A549 treated with AZD2906 at 1 μM for 4 hours (cell line): ENCODE measurements around the gene KDM6B. TPM values are rescaled to one million over a fixed set of nuclear protein-coding genes. Genes with fewer than 3 reads are reported as not detected.

Experiments used
- total RNA-seq: library from RNA; stranded (reverse); fragments of 200-300 nt; extraction: Qiagen RNA extraction; gene quantifications from 5 replicates; pipeline ENCODE4 v1.2.3, GENCODE V29; 2022

Gene KDM6B
- 11.9 to 15.7 TPM (median 13.1 TPM) in 5 replicates for total RNA-seq

GRCh38 chr17:7833795-7834541 is at the start of gene KDM6B:
Gene KDM6B, plus strand, starts transcription at chr17:7834217. Its CDS starts 11,338 bp downstream, at chr17:7845555.

GRCh38 chr17:7854851-7855659 is 21.0 kb downstream of the KDM6B start, which contains the start of gene TMEM88:
Gene TMEM88, plus strand, starts transcription at chr17:7855066. Its CDS starts 9 bp downstream, at chr17:7855075.

GRCh38 chr17:7856811-7857712 is 23.0 kb downstream of the KDM6B start, which contains the start of gene NAA38:
Gene NAA38, minus strand, starts transcription at chr17:7857559. Its CDS starts 96 bp downstream, at chr17:7857463.

GRCh38 chr17:7857713-7858521 is 23.9 kb downstream of the KDM6B start, which contains the start of gene CYB5D1:
Gene CYB5D1, plus strand, starts transcription at chr17:7858003. Its CDS starts 132 bp downstream, at chr17:7858135.

Other genes with a start within 250 kb of the KDM6B start
- gene SOX15, start 244.1 kb upstream of the KDM6B start, total RNA-seq: 0.16 to 0.52 TPM (median 0.31 TPM) in 5 replicates
- 47.5 to 56.4 TPM (median 54.2 TPM) in 5 replicates for gene FXR2, start 219.3 kb upstream of the KDM6B start, total RNA-seq
- 60.3 to 85.9 TPM (median 73.8 TPM) in 5 replicates for gene SAT2, start 206.4 kb upstream of the KDM6B start, total RNA-seq
- gene SHBG, start 204.1 kb upstream of the KDM6B start, total RNA-seq: 0.45 to 0.90 TPM (median 0.73 TPM) in 5 replicates
- 0.15 to 0.33 TPM (median 0.22 TPM) in 5 replicates for gene ATP1B2, start 183.3 kb upstream of the KDM6B start, total RNA-seq
- gene TP53, start 146.7 kb upstream of the KDM6B start, total RNA-seq: 42.0 to 45.0 TPM (median 44.1 TPM) in 5 replicates
- gene WRAP53, start 145.7 kb upstream of the KDM6B start, total RNA-seq: 31.4 to 42.9 TPM (median 39.7 TPM) in 5 replicates
- 1.2 to 1.6 TPM (median 1.3 TPM) in 5 replicates for gene EFNB3, start 129.0 kb upstream of the KDM6B start, total RNA-seq
- gene DNAH2, start 116.5 kb upstream of the KDM6B start, total RNA-seq: 0.02 to 0.05 TPM (median 0.03 TPM) in 5 replicates
- 0.20 to 0.89 TPM (median 0.71 TPM) in 5 replicates for gene TMEM88, start 20.8 kb downstream of the KDM6B start, total RNA-seq
- 161 to 242 TPM (median 226 TPM) in 5 replicates for gene NAA38, start 23.3 kb downstream of the KDM6B start, total RNA-seq
- gene CYB5D1, start 23.8 kb downstream of the KDM6B start, total RNA-seq: 17.9 to 20.5 TPM (median 18.6 TPM) in 5 replicates
- 54.9 to 60.9 TPM (median 60.5 TPM) in 5 replicates for gene CHD3, start 54.6 kb downstream of the KDM6B start, total RNA-seq
- 1.4 to 1.8 TPM (median 1.5 TPM) in 5 replicates for gene RNF227, start 82.1 kb downstream of the KDM6B start, total RNA-seq
- 1.3 to 3.3 TPM (median 2.2 TPM) in 5 replicates for gene KCNAB3, start 95.6 kb downstream of the KDM6B start, total RNA-seq
- gene TRAPPC1, start 97.7 kb downstream of the KDM6B start, total RNA-seq: 325 to 343 TPM (median 332 TPM) in 5 replicates
- gene CNTROB, start 98.0 kb downstream of the KDM6B start, total RNA-seq: 37.9 to 48.3 TPM (median 41.6 TPM) in 5 replicates
- gene GUCY2D, start 168.4 kb downstream of the KDM6B start, total RNA-seq: 0.38 to 0.78 TPM (median 0.50 TPM) in 5 replicates
- 0.42 to 0.60 TPM (median 0.51 TPM) in 5 replicates for gene ALOX15B, start 204.8 kb downstream of the KDM6B start, total RNA-seq